ENCODE data around the gene ZC3H12D.

Gene ZC3H12D

DNA sequence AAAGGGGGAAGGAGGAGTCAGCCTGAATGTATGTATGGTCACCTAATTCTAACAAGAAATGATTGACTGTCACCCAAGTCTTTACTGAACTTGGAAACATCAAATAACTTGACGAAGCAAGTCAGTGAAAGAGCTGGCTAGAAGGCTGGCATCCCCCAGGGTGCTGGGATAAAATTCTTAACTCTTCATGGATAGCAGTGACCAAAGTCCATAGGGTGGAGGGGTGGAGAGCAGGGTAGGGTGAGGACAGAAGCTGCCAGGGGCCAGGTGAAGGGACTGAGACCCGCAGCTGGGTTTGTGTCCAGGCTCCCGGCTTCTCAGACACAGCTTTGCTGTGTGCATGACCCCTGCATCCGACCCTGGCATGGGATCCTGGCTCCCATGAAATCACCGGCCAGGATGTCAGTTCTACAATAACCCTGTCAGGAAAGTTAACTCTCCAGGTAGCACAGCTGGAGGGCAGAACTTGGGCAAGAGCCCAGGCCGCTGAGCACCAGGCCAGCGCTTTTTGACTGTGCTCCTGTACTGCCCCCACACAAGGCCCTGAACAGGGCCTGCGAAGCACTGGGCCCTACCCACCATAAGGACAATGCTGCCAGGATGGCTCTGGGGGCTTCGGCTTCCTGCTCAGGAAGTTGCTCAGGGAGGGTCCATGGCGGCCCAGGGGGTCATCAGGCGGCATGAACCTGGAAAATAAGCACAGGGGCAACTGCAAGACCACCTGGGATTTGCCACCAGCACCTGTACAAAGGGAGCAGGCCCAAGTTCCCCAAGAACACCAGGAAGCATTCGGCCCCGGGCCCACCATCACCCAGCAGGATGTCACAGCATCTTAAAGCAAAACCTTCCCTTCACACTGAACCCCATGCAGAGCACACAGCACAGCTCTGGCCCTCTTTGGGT lies 32.5 kb downstream of the ZC3H12D start:
- H3K4me3 ChIP-seq (replicated peaks in 1 of 2; ENCODE audit: low read depth in 2 of 2, low read length in 2 of 2): no peak overlapping the region
- TF ChIP-seq, protein P1, sequence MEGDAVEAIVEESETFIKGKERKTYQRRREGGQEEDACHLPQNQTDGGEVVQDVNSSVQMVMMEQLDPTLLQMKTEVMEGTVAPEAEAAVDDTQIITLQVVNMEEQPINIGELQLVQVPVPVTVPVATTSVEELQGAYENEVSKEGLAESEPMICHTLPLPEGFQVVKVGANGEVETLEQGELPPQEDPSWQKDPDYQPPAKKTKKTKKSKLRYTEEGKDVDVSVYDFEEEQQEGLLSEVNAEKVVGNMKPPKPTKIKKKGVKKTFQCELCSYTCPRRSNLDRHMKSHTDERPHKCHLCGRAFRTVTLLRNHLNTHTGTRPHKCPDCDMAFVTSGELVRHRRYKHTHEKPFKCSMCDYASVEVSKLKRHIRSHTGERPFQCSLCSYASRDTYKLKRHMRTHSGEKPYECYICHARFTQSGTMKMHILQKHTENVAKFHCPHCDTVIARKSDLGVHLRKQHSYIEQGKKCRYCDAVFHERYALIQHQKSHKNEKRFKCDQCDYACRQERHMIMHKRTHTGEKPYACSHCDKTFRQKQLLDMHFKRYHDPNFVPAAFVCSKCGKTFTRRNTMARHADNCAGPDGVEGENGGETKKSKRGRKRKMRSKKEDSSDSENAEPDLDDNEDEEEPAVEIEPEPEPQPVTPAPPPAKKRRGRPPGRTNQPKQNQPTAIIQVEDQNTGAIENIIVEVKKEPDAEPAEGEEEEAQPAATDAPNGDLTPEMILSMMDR (IDR thresholded peaks at IDR 0.05; ENCODE audit: low read depth, low read length): no peak
- DNase-seq (ENCODE audit: low read depth in 2 of 2): no peak

DNA sequence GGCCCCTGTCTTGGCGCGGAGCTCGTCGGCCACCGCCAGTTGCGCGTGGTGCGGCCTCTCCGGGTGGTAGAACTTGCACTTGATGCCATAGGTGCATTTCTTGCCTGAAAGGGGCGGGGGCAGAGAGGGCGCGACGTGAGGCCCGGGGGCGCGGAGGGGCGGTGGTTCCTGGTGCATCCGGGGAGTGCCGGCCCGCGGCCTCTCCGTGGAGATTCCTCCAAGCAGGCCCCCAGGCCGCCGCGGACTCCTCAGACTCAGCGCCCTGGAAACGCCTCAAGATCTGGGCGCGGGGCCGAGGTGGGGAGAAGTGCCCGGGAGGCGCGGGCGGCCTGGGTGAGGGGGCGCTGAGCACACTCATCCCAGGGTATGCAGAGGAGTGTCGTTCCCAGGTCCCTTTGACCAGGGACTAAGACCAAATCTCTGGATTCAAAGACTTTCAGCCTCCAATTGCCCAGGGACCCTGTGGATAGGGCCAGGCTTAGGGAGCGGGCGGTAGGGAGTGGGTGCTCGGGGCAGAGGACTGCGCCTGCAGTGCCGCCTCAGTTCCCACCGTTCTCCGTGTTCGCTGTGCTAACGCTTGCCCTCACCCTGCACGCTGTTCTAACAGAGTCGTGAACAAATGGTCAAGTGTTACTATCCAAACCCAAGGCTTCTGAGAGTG lies 33.3 kb downstream of the ZC3H12D start:
- no peak overlapping the region for H3K4me3 ChIP-seq (replicated peaks in 1 of 2; ENCODE audit: low read depth in 2 of 2, low read length in 2 of 2)
- no peak for DNase-seq (ENCODE audit: low read depth in 2 of 2)
- TF ChIP-seq, protein P1 (IDR thresholded peaks at IDR 0.05; ENCODE audit: low read depth, low read length): no peak

DNA sequence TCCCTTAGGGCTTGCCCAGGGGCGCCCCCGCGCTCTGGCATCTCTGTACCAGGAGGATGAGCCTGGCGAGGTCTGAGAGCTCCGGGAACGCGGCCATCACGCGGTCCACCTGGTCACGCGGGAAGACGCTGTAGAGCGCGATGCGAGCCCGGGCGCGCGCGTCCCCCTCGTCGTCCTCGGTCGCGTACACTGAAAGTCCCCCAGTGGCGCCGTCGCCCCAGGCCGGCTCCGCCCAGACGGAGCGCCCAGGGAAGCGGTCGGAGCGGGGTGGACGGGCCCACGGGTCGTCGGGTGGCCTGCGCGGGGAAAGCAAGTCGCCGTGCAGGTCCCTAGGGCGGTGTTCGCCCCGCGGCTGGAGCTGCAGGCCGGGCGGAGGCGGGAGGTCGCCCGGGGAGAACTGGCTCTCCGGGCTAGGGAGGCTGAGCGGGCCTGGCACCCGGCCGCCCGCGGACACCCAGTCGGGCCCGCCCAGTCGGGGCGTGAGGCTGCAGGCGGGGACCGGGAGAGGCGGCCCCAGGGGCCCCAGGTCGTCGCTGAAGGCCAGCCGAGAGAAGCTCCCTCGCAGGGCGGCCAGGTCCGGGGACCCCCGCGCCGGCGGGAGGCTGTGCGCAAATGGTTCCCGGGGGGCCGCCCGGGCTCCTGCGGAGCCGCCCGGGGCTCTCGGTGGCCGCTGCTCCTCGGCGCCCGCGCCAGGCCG lies 34.0 kb downstream of the ZC3H12D start:
- TF ChIP-seq, protein P1 (IDR thresholded peaks at IDR 0.05; ENCODE audit: low read depth, low read length): no peak
- peak overlapping the region; percentile 19 to 39 for H3K4me3 ChIP-seq (replicated peaks in 1 of 2; ENCODE audit: low read depth in 2 of 2, low read length in 2 of 2)
- DNase-seq (ENCODE audit: low read depth in 2 of 2): no peak

DNA sequence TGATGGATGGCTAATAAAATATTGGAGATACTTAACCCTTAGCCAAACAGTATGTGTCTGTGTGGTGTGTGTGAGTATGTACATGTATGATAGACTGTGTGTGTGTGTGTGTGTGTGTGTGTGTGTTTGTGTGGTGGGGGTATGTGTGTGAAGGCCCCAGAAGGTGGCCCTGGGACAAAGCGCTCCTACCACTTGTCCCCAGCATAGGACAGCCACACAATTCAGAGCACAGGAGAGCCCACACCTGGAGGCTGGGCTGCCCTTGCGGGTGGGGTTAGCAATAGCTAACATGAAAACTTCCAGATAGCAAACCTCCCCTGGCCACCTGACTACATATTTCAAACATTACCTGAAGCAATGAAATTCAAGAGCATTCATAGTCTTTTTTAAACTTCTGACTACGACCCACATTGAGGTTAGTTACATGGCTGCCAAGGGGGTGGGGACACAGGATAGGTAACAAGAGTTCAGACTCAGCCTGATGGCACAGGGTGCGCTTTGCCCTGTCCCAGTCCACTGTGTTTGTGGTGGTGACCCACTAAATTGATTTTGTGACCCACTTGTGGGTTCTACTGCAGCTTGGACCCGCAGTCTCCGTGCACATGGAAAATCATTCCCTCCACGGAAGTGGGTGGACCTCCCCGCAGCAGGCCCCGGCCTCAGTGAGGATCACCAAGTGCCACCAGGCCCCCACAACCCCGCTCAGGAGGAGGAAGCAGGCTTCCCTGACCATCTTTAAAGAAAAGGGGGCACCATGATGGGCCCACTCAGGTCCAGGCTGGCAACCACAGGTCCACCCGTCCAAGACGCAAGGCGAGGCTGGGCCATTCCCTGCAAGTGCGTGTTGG lies 34.8 kb downstream of the ZC3H12D start:
- TF ChIP-seq, protein P1 (IDR thresholded peaks at IDR 0.05; ENCODE audit: low read depth, low read length): no peak
- DNase-seq (ENCODE audit: low read depth in 2 of 2): no peak
- peak overlapping the region; percentile 19 to 39 for H3K4me3 ChIP-seq (replicated peaks in 1 of 2; ENCODE audit: low read depth in 2 of 2, low read length in 2 of 2)

DNA sequence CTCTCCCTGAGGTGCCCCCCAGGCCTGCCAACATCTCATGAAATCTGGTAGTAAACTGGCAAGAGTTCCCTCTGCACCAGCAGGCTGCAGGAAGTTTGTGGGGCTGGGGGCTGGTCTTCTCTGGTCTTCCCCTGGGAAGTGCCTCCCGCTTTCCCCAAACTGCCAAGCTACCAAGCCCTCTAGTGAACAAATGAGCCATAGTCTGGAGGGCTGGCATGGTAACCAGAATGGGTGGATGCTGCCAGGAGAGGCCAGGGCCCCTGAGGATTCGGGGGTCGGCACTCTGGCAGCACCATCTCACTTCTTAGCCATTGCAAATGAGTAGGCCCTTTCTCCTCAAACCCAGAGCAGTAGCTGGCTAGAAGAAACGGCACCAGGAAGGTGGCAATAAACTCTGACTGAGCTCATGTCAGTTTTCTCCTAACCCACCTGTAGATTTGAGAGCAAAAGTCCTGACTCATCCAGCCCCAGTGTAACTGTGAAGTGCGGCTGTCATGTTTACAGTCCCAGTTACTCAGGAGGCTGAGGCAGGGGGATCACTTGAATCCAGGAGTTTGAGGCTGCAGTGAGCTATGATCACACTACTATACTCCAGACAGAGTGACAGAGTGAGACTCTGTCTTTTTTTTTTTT lies 35.9 kb downstream of the ZC3H12D start:
- no peak for DNase-seq (ENCODE audit: low read depth in 2 of 2)
- H3K4me3 ChIP-seq (replicated peaks in 1 of 2; ENCODE audit: low read depth in 2 of 2, low read length in 2 of 2): no peak overlapping the region
- TF ChIP-seq, protein P1 (IDR thresholded peaks at IDR 0.05; ENCODE audit: low read depth, low read length): no peak
